ENCODE results near the gene SPATA13. TPM values are rescaled to one million over a fixed set of nuclear protein-coding genes. Genes with fewer than 3 reads are reported as not detected.

The SPATA13 gene
- total RNA-seq, 1 experiment from 2014 or later = 14.1 TPM

DNA sequence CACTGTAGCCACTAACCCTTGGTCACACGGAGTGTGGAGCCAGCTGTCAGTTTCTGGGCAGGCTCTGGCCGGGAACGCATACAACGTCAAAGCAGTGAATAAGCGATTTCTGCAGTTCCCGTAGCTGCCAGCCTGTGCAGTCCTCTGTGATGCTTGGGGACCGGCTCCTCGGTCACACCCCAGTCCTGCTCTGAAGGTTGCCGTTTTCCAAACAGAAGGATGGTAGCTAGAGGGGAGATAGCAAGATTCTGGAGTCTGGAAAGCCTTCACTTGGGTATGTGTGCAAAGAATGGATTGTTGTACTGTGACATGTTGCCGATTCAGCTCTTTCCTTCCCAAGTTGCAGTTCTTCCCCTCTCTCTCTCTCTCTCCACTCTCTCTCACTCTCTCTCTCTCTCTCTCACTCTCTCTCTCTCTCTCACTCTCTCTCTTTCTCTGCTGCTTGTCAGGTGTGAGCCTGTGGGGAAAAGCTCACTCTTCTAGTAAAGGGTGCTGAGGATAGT, 110.2 kb downstream of the SPATA13 start:
- H4K5ac ChIP-seq (ENCODE audit: insufficient read length, low read depth, low read length) = no peak overlapping the region
- no peak for TF ChIP-seq CTCF (conservative IDR thresholded peaks at IDR 0.05)
- H2AK5ac ChIP-seq (ENCODE audit: insufficient read length, low read length) = no peak overlapping the region
- no peak overlapping the region for H2AFZ ChIP-seq (ENCODE audit: low read length)
- H3K4me1 ChIP-seq (ENCODE audit: insufficient read depth, low read length) = no peaks in the 10 kb centered on the region
- H2BK5ac ChIP-seq (ENCODE audit: insufficient read length, low read length) = no peak overlapping the region
- no peak overlapping the region for H4K8ac ChIP-seq (replicated peaks; ENCODE audit: insufficient read length, low read depth, low read length)
- no peak overlapping the region for H3K14ac ChIP-seq (ENCODE audit: insufficient read depth, low read length)
- H3K27ac ChIP-seq (ENCODE audit: insufficient read length, low read depth, low read length) = no peak overlapping the region
- H3K9me3 ChIP-seq (ENCODE audit: control insufficient read depth, low read depth, low read length) = no peaks in the 10 kb centered on the region
- no peaks in the 10 kb centered on the region for H3K79me1 ChIP-seq (ENCODE audit: insufficient read depth, low read depth, low read length, poor library complexity, severe bottlenecking)
- H3K9ac ChIP-seq (ENCODE audit: extremely low read depth, insufficient read length, low read length) = no peak overlapping the region
- no peaks in the 10 kb centered on the region for H4K20me1 ChIP-seq (ENCODE audit: control insufficient read depth, insufficient read depth, insufficient read length)
- no peaks in the 10 kb centered on the region; a peak in 2 of 7 replicates for H3K36me3 Mint-ChIP-seq (ENCODE audit: insufficient read depth in 1 of 3, low read depth in 3 of 3)
- no peak overlapping the region for H3T11ph ChIP-seq (ENCODE audit: low read length)
- no peaks in the 10 kb centered on the region for H3K23me2 ChIP-seq (ENCODE audit: insufficient read length, low read depth, low read length, poor library complexity, severe bottlenecking)
- no peak overlapping the region for H2BK12ac ChIP-seq (ENCODE audit: insufficient read length, low read depth, low read length)
- H3K27me3 ChIP-seq (ENCODE audit: insufficient read depth, low read length) = no peaks in the 10 kb centered on the region
- no peak overlapping the region for H3K23ac ChIP-seq (ENCODE audit: insufficient read length, low read depth, low read length)
- DNase-seq = no peak
- no peak overlapping the region for H2BK15ac ChIP-seq (ENCODE audit: low read depth, low read length)
- H3K79me2 ChIP-seq (ENCODE audit: insufficient read depth, low read length) = no peaks in the 10 kb centered on the region
- no peak overlapping the region for H3K56ac ChIP-seq (ENCODE audit: insufficient read length, low read depth, low read length)
- H3K4ac ChIP-seq (ENCODE audit: low read depth, low read length) = no peak overlapping the region
- no peak overlapping the region for H2BK20ac ChIP-seq (ENCODE audit: low read depth, low read length, poor library complexity, severe bottlenecking)
- H3K4me3 Mint-ChIP-seq = no peak overlapping the region; a peak in 1 of 5 replicates
- no peak overlapping the region for H2BK120ac ChIP-seq (ENCODE audit: low read depth, low read length, poor library complexity, severe bottlenecking)
- no CpG with 5 or more reads among the region's 10 CpGs for WGBS (ENCODE audit: extremely low coverage, insufficient read length, low lambda C conversion rate)
- no peak overlapping the region for H3K18ac ChIP-seq (ENCODE audit: insufficient read length, low read depth, low read length)
- no peaks in the 10 kb centered on the region; the same call in 1 of the 2 replicates for H3K27me3 Mint-ChIP-seq (ENCODE audit: low read depth)
- H3K9me3 Mint-ChIP-seq = no peaks in the 10 kb centered on the region
- peaks cover 6 to 19% of the 10 kb centered on the region in 2 experiments for H3K4me1 Mint-ChIP-seq
- no peak overlapping the region for H3K4me2 ChIP-seq (ENCODE audit: insufficient read depth, insufficient read length, low read length)
- peak overlapping the region; percentile 34 to 58 (median 35); a peak in 4 of 7 replicates for H3K27ac Mint-ChIP-seq
- no peak overlapping the region for H4K91ac ChIP-seq (ENCODE audit: insufficient read length, low read depth, low read length)

Measured in H9 (cell line).